Measurements from ENCODE around the gene LENG8.

LENG8 gene

DNA sequence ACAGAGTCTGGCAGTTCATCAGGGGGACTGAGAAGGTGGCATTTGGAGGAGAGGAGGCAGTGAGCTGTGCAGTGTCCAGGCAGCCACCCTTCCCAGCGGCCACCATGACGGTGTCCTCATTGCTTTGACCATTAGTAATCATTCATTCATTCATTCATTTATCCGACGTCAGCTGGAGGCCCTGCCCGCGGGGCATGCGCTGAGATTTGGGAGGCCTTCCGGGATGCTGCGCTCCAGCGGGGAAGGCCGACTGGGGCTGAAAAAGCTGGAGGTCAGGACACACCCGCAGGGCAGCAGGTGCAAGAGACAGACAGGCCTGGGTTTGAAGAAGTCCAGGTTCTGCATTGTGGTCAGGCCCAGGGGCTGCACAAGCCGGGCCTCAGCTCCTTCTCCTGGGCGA is 24.8 kb upstream of the LENG8 start:
- DNase-seq, result no peak

DNA sequence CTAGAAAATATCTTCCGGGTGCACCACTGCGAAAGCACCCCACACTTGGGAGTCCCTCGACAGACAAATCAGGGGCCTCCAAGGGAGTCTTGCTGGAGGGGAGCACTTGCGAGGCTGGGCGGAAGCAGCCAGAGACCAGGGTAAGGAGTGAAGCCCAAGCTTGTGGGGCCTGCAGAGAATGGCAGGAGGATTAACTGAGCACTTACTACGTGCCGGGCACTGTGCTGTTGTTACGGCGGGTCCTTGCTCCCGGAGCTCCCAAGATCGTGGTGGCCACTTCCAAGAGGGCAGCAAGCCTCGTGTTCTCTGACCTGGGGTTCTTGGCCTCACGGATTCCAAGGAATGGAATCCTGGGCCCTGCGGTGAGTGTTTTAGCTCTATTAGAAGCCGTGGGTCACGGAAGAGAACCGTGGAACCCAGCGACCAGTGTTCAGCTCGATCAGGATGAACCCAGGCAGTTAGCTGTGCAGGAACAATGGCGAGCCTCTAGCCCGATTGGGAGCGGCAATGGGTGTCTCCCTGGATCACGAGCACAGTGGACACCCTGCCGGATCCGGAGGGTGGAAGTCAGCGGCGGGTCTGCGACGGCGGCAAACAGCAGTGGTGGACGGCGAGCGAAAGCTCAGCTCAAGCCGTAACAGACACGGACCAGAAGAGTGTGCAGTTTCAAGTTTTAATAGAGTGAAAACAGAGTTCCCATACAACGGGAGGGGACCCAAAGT is 24.2 kb upstream of the LENG8 start:
- DNase-seq, result no peak

DNA sequence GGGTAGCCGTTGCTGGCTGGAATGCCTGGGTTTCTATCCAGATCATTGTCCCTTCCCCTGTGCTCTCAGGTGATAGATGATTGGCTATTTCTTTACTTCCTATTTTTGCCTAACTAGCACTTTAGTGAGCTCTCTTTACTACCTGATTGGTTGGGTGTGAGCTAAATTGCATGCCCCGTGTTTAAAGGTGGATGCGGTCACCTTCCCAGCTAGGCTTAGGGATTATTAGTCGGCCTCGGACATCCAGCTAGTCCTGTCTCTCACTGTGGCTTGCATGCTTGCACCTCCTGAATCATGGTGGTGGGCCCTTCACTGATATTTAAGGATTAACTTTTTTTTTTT is 23.6 kb upstream of the LENG8 start:
- peak; percentile 20 for DNase-seq

DNA sequence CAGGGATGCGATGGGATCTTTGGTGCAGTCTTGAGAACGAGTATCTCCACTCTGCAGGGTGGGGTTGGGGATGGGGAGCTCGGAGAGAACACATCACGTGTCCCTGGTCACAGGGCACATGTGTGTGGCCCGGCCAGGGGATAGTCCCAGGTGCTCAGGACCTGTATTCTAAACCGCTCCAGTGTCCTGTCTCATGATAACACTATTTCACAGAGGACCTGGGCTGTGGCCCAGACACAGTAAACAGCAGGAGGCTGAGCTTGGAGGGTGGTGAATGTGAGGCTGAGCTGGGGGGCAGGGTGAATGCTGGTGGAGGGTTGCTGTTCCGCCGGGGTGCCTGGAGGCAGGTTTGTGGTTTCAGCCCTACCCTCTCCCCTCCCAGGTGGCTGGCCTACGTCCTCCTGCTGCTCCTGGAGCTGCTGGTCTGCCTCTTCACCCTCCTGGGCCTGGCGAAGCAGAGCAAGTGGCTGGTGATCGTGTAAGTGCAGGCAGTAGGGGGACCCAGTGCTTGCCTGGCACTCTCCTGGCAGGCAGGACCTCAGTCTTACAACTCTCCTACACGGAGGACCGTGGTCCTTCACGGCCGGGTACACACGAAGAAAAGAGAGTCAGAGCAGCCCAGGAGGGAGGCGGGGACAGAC is 22.6 kb upstream of the LENG8 start:
- DNase-seq, result no peak

DNA sequence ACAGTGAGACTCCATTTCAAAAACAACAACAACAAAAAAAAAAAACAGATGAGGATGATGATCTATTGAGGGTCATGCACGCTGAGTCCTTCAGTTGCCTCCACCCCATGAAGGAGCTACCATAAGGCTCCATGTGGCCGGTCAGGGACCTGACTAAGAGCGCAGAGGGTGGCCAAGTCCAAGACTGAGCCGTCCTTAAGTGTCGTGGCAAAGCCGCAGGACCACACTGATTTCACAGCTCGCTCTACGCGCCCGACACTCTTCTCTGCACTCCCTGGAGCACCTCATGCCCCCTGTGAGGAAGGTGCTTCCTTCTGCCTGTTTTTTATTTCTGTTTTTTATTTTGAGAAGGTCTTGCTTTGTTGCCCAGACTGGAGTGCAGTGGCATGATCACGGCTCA is 21.4 kb upstream of the LENG8 start:
- DNase-seq, result no peak

DNA sequence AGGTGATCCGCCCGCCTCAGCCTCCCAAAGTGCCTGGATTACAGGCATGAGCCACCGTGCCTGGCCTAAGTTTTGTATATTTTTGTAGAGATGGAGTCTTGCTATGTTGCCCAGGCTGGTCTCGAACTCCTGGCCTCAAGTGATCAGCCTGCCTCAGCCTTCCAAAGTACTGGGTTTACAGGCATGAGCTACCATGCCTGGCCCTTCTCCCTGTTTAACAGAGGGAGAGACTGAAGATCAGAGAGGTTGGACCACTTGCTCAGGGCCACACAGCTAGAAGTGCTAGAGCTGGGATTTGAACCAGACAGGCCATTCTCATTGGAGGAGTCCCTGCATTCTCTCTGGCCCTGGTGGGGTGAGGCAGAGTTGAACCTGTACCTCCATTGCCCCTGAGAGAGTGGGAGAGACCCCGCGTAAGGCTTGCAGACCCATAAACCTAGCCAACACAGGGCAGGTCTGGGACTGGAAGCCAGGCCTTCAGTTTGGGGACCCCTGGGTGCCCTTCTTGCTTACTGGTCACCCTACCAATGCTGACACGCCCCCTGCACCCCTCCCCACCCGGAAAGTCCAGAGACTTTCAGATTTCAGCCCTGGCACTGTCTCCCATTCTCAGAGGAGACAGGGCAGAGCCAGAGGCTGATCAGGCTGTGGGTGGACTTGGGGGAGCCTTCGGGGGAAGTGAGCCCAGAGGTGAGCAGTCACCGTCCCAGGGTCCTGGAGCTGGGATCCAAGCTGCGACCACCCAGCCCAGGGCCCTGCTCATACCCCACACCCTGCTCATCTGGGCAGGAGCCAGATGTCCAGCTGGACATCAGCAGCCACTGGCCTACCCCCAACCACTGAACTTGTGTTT is 20.4 kb upstream of the LENG8 start:
- no peak for DNase-seq

DNA sequence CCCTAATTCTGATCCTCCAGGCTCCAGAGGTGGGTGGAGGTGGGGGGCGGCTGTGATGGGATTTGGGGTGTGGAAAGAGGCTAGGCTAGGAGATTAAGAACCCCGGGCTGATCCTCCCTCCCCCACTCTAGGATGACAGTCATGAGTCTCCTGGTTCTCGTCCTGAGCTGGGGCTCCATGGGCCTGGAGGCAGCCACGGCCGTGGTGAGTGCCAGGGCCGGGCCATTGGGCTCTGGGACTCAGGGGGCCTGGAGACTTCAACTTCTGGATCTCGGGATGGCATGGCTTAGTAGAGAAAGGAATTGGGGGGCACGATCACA is 19.9 kb upstream of the LENG8 start:
- no peak for DNase-seq

DNA sequence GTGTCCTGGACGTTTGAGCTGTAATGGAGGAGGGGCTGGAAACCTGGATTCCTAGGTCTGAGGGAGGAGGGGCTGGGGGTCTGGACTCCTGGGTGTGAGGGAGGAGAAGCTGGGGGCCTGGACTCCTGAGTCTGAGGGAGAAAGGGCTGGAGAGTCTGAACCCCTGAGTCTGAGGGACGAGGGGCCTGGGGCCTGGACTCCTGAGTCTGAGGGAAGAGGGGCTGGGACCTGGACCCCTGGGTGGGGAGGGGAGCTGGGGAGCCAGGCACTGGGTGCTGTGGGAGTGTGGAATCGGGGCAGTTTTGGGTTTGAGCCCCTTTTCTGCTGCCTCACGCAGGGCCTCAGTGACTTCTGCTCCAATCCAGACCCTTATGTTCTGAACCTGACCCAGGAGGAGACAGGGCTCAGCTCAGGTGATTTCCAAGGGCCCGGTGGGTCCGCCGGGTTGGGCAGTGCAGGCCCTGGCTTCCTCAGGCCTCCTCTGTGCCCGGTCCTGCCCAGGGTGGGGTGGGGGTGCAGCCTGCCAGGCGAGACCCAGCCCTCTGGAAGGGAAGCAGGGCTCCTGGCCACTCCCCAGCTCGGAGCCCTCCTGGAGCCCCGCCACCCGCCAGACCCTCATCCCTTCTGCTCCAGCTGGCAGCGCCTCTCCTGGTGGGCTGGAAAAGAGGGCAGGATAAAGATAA is 19.3 kb upstream of the LENG8 start:
- DNase-seq, result no peak

DNA sequence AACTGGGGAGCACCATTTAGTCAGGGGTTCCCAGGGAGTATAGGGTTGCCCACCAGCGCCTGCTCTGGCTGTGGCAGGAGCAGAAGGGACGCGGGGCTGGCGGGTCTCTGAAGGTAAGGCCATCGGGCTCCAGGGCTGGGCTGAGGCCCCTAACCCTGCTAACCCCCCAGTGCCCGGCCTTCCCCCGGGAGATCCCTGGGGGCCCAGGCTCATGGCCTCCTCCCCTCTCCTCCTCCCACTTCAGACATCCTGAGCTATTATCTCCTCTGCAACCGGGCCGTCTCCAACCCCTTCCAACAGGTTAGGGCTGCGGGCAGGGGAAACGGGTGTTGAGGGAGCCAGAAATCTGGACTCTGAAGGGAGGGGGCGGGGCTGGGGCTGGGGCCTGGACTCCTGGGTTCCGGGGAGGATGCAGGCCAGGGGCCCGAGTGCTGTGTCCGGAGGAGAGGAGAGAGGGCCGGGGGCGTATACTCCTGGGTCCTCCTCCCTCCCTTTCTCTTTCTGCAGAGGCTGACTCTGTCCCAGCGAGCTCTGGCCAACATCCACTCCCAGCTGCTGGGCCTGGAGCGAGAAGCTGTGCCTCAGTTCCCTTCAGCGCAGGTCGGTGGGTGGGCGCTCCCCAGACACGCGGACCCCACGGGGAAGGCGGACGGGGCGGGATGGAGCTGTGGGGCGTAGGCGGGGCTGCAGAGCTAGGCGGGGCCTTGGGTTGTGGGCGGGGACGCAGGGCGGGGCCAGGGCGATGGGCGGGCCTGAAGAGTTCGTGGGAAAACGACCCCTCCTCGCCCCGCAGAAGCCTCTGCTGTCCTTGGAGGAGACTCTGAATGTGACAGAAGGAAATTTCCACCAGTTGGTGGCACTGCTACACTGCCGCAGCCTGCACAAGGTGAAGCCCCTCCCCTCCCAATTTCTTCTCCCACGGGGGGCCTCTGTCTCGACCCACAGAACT is 18.4 kb upstream of the LENG8 start:
- DNase-seq, result peak; percentile 19

DNA sequence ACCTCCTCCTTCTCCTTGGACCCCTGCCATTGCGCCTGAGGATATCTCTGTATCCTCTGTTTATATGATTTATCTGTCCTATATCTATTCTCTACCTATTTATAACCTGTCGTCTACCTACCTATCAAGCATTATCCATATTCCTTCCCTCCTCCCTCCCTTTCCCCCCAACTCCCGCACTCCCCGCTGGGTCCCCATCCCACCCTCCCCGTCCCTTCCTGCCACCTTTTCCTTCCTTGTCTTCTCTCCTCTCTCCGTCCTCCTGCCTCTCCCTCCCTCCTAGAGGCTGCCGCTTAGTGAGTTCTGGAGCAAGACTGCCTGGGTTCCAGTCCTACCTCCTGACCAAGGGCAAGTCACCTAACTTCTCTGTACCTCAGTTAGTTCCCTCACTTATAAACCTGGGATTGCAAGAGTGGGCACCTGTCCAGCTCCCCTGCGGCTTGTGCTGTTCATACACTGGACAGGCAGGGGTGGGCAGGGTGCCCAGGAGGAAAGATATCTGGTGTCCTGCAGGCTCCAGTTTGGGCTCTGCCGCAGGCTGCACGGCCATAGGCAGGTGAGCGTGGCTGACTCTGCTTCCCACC is 17.7 kb upstream of the LENG8 start:
- no peak for DNase-seq

DNA sequence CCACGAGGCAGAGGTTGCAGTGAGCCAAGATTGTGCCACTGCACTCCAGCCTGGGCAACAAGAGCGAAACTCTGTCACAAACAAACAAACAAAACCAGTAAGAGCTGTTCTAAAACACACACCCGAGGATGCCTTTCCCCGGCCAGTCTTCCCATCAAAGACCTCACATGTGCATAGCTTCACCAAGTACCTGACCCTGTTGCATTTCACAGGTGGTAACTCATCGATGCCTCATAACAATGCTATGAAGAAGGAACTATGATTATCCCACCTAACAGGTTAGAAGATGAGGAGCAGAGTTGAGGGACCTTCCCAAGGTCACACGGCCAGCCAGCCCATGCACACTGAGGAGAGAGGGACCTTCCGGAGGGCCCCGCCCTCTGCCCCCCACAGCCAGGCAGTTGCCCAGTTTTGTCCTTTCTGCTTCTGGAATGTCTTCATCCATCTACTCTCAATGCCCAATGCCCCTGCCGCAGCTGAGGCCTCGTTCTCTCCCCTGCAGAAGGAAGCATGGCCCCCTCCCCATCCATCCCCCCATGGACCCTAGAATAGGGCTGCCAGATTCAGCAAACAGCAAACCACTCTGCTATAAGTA is 16.8 kb upstream of the LENG8 start:
- DNase-seq, result no peak

DNA sequence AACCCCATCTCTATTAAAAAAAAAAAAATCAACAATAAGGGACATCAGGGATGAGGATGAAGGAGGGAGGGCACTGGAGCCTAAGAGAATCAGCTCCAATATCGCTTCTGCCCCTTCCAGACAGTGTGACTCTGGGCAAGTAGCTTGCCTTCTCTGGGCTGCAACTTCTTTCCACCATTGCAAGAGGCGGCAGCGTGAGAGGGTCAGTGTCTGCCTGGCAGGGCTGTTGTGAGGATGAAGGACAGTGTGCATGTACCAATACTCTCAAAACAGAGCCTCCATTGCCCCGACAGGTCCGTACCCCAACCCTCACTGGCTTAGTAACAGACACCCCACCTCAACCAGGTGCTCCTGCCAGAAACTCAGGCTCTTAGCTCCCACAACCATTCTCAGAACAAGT is 15.3 kb upstream of the LENG8 start:
- DNase-seq, result no peak

DNA sequence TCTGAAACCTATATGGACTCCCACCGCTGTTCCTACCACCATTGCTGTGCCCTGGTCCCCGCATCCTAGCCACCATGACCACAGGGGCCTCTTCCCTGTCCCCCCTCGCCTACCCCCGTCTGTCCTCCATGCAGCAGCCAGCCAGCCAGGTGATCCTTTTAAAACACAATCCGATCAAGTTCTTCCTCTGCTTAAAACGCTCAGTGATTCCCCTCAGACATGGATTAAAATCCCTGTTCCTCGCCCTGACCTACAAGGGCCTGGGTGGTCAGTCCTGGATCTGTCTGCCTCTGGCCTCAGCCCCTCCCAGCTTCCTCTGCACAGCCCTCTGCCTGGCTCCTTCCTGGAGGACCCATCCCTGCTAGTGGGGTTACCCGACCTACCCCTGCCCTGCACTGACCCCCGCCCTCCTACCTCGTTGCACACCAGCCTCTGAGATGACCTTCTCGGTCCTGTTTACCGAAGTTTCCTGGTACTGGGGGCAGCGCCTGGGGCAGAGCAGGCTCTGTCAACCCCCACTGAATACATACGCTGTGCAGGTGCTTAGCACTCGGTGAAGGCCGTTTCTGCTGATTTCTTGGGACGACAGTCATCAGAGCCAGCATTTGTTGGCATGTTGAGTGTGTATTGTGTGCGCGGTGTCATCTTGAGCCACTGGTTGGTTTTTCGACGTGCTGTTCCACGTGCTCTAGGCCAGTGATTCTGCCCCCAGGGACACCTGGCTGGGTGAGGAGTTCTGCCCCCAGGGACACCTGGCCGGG is 14.7 kb upstream of the LENG8 start:
- DNase-seq, result no peak

DNA sequence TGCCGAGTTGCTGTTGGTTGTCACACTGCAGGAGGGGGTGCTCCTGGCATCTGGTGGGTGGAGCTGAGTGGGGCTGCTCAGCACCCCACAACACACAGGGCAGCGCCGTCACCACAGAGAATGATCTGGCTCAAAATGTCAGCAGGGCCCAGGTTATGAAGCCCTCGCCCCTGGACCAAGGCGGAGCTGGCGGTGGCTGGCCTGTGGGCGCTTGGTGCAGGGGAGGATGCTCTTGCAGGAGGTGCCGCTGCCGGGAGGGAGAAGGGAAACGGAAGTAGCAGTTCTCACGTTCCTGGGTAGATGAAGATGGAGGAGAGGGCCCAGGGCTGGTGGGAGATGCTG is 14.2 kb upstream of the LENG8 start:
- DNase-seq, result no peak

DNA sequence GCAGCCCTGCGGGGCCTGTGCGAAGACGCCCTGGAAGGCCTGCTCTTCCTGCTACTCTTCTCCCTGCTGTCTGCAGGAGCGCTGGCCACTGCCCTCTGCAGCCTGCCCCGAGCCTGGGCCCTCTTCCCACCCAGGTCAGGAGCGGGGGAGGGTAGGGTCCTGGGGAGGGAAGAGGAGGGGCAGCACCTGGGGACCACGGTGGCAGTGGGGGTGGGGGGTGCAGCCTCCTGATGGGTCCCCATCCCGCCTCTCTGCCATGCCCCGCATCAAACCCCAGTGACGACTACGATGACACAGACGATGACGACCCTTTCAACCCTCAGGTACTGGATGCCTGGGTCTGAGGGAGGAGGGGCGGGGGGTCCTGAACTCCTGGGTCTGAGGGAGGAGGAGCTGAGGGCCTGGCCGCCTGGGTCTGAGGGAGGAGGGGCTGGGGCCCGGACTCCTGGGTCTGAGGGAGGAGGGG is 13.4 kb upstream of the LENG8 start:
- DNase-seq, result no peak

DNA sequence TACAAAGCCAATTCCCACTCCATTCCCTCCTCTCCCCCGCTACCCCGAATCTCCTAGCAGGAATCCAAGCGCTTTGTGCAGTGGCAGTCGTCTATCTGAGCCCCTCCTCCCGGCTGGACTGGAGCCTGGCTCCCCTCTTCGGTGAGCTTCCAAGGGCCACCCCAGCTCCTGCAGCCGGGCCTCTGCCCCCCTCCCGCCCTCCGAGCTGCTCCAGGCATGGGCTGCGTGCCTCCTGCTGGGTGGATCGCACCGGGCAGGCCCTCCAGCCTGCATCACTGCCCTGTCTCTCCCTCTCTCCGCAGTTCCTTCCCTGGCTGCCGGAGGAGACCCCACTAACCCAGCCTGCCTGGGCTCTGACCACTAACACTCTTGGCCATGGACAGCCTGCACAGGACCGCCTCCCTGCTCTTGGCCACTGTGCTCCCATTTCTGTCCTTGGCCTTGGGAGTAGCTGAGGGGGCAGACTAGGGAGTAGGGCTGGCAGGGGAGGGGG is 12.9 kb upstream of the LENG8 start:
- DNase-seq, result no peak

DNA sequence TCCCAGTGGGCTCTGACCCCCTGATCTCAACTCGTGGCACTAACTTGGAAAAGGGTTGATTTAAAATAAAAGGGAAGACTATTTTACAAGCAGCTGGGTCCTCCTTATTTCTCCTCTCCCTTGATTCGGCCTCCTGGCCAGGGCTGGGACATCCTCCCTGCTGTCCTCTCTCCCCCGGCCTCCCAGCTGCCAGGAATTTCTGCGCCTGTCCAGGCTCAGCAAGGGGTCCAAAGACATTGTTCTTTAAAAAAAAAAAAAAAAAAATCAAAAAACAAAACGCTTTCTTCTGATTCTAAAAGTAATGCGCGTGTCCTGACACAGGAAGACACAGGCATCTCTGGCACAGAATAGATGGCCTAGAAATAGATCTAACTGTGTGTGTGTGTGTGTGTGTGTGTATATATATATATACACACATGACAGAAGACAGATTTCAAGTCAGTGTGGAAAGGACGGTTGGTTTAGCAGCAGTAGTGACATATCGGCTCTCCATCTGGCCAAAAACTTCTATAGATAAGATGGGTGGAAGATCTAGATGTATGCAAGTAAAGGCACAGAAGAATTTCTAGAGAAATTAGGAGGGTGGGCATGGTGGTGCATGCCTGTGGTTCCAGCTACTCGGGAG is 12.3 kb upstream of the LENG8 start:
- no peak for DNase-seq

DNA sequence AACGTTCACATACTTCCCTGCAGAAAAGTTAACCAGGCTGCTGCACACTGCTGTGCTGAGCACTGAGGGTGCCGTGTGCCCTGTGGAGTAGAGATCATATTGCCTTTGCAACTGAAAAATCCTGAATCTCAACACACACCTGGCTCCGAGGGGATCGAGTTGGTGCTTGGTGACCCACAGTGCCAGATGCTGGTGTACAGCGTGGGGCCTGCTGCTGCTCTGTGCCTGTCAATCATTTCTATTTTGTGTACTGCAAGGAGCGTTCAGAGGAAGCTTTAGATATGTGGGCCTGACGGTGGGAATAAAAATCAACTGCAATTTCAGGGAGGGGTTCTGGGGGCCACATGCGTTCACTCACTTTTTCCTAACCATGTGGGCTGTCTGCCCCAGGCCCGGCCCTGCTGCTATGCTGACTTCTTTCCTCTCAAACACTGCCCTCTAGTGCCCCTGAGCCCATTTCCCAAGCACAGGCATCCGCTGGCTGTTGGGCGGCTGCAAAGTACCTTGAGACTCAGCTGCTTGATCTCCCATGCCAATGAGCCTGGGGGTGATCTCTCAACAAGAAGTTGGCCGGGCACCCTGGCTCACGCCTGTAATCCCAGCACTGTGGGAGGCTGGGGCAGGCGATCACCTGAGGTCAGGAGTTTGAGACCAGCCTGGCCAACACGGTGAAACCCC is 9.7 kb upstream of the LENG8 start:
- DNase-seq, result peak; percentile 65

DNA sequence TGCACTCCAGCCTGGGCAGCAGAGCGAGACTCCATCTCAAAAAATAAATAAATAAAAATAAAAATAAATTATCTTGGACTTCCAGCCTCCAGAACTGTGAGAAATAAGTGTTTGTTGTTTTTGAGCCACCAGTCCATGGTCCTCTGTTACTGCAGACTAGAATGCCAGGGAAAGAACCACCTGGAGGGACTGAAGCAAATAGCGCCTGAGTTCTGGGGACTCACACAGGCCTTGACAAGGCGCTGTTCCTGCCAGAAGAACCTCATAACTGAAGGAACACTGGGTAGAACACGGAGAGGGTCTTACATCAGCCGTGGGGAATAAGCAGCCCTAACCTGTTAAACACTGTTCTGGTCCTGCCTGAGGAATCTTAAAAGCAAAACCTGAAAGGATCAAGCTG is 8.4 kb upstream of the LENG8 start:
- DNase-seq, result no peak

DNA sequence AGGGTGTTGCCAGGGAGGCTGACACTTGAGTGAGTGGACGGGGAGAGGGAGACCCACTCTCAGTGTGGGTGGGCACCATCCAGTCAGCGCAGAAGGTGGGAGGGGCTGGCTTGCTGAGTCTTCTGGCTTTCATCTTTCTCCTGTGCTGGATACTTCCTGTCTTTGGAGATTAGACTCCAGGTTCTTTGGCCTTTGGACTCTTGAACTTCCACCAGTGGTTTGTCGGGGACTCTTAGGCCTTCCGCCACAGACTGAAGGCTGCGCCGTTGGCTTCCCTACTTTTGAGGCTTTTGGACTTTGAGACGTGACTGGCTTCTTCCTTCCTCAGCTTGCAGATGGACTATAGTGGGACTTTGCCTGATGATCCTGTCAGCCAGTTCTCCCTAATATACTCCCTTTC is 4.3 kb upstream of the LENG8 start:
- DNase-seq, result no peak
